Measurements from ENCODE around the gene KHNYN.

The KHNYN gene

DNA sequence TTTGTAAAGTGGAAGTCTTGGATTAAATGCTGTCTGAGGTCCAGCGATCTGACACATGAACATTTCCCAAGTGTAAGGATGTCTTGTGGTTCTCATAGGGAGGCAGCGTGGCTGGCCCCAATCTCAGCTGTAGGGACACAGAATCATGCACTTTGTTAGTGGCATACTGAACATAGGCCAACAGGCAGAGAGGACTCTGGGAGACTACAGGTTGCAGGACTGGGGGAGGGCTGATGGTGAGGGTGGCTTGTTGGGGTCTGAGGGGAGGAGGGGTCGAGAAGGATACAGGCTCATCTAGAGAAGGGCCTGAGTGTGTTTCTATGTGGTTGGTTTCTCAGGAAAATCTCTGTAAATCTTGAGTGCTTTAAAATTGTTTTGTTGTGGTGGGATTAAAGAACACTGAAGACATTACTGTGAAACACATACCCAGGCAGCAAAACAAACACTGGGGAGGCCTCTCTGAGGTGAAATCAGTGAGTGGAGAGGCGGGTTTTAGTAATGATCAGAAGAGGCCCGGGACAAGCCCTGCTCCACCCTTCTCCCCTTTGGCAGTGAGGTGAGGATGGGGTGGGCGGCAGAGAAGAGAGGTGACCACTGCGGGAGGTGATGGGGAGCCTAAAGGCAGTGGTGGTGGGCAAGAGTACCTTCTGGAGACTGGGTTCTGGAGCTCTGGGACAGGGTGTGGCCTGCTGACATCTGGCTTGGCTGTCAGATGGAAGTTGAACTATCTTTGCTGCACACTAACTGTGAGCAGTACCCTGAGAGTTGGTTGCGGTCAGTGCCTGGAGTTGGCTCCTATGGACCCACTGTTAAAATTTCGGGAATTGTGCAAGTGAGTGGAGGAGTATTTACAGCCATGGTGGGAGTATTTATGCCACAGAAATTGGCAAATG lies 27.7 kb upstream of the KHNYN start:
- DNase-seq: no peak

GRCh38 chr14:24403294-24403998 lies 26.3 kb upstream of the KHNYN start:
- no peak for DNase-seq

GRCh38 chr14:24404814-24405213 lies 24.9 kb upstream of the KHNYN start:
- no peak for DNase-seq

GRCh38 chr14:24406416-24406815 lies 23.3 kb upstream of the KHNYN start:
- DNase-seq: no peak

GRCh38 chr14:24407608-24408325 lies 22.0 kb upstream of the KHNYN start:
- no peak for DNase-seq

DNA sequence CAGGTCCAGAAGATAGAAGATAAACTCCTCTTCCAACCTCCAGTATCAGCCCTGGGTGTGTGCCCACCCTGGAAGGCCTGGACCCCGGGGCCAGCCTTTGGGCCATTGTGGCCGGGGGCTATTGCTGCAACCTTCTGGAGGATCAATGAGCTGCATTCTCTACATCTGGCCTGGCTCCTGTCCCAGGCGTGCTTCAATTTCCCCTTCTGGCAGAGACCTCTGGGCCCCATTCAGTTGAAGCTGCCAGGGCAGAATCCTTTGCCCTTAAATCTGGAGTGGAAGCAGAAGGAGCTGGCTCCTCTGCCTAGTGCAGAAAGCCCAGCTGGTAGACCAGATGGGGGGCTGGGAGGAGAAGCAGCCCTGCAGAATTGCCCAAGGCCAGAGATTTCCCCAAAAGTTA lies 21.0 kb upstream of the KHNYN start:
- DNase-seq: no peak

DNA sequence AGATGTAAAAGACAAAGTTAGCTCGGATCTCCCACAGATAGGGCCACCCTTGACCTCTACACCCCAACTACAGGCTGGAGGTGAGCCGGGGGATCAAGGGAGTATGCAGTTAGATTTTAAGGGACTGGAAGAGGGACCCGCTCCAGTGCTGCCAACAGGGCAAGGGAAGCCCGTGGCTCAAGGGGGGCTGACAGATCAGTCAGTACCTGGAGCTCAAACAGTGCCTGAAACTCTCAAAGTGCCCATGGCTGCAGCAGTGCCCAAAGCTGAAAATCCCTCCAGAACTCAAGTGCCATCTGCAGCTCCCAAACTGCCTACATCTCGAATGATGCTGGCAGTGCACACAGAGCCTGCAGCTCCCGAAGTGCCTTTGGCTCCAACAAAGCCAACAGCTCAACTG lies 20.6 kb upstream of the KHNYN start:
- DNase-seq: no peak

DNA sequence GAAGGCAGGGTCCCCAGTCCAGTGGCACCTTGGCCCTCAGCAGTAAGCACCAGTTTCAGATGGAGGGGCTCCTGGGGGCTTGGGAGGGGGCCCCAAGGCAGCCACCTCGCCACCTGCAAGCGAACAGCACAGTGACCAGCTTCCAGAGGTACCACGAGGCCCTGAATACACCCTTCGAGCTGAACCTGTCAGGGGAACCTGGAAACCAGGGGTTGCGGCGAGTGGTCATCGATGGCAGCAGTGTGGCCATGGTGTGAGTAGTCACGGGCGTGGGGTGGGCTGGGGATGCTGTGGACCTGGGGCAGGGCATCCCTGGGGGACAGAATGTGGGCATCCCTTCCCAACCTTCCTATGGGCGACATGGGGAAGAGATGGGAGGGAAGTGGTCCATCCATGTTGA lies 19.8 kb upstream of the KHNYN start:
- DNase-seq: no peak

DNA sequence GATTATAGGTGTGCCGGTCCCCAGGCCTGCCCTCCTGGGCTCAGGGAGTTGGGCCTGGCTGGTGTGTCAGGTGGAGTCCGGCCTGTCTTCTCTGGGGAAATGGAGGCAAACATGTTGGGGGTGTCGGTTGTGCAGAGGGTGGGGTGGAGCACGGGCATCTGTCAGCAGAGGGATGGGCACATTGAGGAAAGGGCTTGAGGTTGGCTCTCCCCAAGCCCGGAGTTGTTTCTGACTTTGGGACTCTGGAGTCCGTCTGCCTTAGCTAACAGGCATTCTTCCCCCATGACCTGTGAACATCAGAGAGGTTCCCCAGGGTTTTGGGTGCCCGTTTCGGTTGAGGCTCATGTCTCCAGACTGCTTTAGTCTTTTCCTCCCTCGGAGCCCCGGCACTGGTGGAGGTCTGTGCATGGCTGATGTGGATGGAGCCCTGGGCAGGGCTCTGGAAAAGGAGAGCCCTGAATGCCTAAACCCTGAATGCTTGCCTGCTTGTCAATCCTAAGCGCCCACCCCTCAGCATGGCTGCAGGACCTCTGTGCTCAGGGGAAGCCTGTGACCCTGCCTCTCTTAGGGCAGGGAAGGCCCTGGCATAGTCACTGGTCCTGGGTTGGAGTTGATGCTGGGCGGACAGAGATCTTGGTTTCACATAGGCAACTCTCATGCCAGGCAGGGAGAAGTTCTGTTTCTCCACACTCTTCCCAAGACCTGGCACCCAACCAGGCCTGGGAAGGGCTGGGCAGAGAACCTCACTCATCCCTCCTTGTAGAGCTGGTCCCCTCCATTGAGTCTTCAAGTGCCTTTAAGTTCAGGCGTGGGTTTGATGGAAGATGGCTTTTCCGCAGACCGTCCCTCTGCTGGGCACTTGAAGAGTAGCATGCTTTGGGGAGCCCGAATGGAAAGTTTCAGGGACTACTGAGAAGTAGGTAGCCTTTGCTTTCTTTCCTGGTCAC lies 18.0 kb upstream of the KHNYN start:
- DNase-seq: peak; percentile 40

- DNase-seq: no peak
Measured at GRCh38 chr14:24414077-24414476, 15.7 kb upstream of the KHNYN start.

- DNase-seq: no peak
Measured at GRCh38 chr14:24414732-24415420, 14.9 kb upstream of the KHNYN start.

GRCh38 chr14:24415421-24416253 lies 14.1 kb upstream of the KHNYN start:
- DNase-seq: no peak

- no peak for DNase-seq
Measured at GRCh38 chr14:24416254-24416931, 13.4 kb upstream of the KHNYN start.

GRCh38 chr14:24416932-24417619 lies 12.7 kb upstream of the KHNYN start:
- no peak for DNase-seq

GRCh38 chr14:24417832-24418491 lies 11.8 kb upstream of the KHNYN start:
- no peak for DNase-seq

DNA sequence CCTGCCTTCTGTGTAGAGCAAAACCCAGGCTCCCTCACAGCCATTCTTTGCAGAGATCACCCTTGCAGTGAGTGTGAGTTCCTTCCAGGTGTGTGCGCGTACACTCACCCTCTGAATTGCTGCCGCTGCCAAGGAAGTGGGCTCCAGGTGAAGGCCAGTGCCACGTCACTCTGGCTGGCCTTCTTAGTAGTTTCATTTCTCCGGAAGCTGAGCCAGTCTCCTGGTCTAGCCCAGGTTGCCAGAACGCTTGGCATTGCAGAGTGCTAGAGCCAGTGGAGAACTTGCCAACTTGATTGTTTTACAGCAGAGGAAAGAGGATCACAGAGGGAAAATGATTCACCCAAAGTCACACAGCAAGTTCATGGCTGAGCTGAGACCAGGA lies 11.3 kb upstream of the KHNYN start:
- no peak for DNase-seq

GRCh38 chr14:24422261-24422660 lies 7.5 kb upstream of the KHNYN start:
- DNase-seq: no peak

DNA sequence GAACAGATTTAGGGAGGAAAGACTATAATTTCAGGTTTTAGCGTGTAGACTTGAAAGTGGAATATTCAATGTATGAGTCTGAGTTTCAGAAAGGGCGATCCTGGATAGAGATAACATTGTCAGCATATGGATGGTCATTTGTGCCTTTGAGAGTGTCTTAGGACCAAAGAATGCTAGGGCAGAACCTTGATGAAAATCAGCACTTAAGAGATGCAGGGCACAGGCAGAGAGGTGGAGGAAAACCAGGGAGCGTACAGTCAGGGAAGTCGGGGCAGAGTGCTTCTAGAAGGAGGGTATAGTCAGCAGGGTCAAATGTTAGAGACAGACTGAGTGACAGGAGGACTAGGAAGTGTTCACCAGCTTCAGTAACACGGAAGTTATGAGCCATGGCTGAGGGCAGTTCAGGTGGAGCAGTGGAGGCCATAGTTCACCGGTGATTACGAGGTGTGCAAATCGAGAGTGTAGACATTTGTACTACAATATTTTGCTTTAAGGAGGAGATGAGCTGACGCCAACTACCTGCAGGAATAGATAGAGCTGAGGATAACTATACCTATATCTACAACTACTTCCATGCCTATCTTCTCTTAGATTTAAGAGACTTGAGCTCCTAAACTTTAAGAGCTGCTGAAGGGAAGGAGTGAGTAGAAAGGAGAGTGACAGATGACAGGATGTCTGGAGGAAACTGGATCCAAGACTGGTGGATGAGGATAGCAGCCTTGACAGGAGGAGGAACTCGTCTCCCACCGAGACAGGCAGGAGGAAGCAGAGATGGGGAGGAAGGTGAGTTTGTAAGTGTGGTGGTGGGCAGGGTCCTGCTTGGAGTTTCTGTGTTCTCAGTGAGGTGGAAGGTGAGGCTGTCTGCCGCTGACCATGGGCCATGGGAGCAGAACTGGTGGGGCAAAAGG lies 6.8 kb upstream of the KHNYN start:
- no peak for DNase-seq

Measured in CD4-positive, alpha-beta T cell treated with Interleukin-6 for 4 hours (primary cell).